Neural cell (in vitro differentiated cells): ENCODE measurements around the gene PLCB1. TPM values are rescaled to one million over a fixed set of nuclear protein-coding genes. Genes with fewer than 3 reads are reported as not detected.

Source experiments
- H2AFZ ChIP-seq: fragments of 200-600, 300-800 bp; sonication (generic), shearing (Covaris generic); 2 replicates; pipeline ENCODE4 v1.6.0; 2014; ENCODE audit warnings: low read depth, mild to moderate bottlenecking, antibody characterized with exemption, low read length, moderate library complexity
- H3F3A ChIP-seq: fragments of 200-600 bp; shearing (Covaris generic); 2 replicates; pipeline ENCODE4 v1.6.1; 2016; ENCODE audit warnings: mild to moderate bottlenecking, moderate library complexity, mixed read lengths, antibody characterized with exemption, low read length; ENCODE audit not compliant: insufficient read depth, poor library complexity, severe bottlenecking
- H3K27ac ChIP-seq: fragments of 200-600, 300-800 bp; sonication (generic), shearing (Covaris generic); 2 replicates; pipeline ENCODE4 v1.5.1; 2014; ENCODE audit warnings: mild to moderate bottlenecking, low read length, moderate library complexity
- H3K27me3 ChIP-seq: fragments of 300-800, 200-600 bp; sonication (generic), shearing (Covaris generic); 2 replicates; pipeline ENCODE4 v1.6.0; 2014; ENCODE audit warnings: mild to moderate bottlenecking, low read depth, low read length, moderate library complexity; ENCODE audit not compliant: insufficient read depth
- H3K36me3 ChIP-seq: fragments of 300-800, 200-600 bp; sonication (generic), shearing (Covaris generic); 2 replicates; pipeline ENCODE4 v1.5.1; 2014; ENCODE audit warnings: mild to moderate bottlenecking, antibody characterized with exemption, low read length, moderate library complexity; ENCODE audit not compliant: insufficient read depth
- H3K4me2 ChIP-seq: fragments of 300-800, 200-600 bp; sonication (generic), shearing (Covaris generic); 2 replicates; pipeline ENCODE4 v1.6.0; 2014; ENCODE audit warnings: mild to moderate bottlenecking, low read length
- H3K4me3 ChIP-seq: fragments of 300-800, 200-600 bp; sonication (generic), shearing (Covaris generic); 2 replicates; pipeline ENCODE4 v1.5.1; 2014; ENCODE audit warnings: mild to moderate bottlenecking, low read length, moderate library complexity
- H3K79me2 ChIP-seq: fragments of 200-600 bp; shearing (Covaris generic); replicated peaks from 2 replicates; pipeline ENCODE4 v1.6.0; 2014; ENCODE audit warnings: mild to moderate bottlenecking, low read length, moderate library complexity; ENCODE audit not compliant: insufficient read depth
- H3K9ac ChIP-seq: fragments of 300-800, 200-600 bp; sonication (generic), shearing (Covaris generic); 2 replicates; pipeline ENCODE4 v1.6.1; 2016; ENCODE audit warnings: mild to moderate bottlenecking, low read length, mixed read lengths
- H3K9me2 ChIP-seq: fragments of 200-600 bp; shearing (Covaris generic); 2 replicates; pipeline ENCODE4 v1.6.1; 2016; ENCODE audit warnings: mild to moderate bottlenecking, low read length, mixed read lengths; ENCODE audit not compliant: insufficient read depth
- H3K9me3 ChIP-seq: fragments of 200-600, 300-800 bp; sonication (generic), shearing (Covaris generic); 2 replicates; pipeline ENCODE4 v1.6.1; 2016; ENCODE audit warnings: mild to moderate bottlenecking, mixed run types, low read length, moderate library complexity, mixed read lengths
- H4K20me1 ChIP-seq: fragments of 200-600 bp; shearing (Covaris generic); 2 replicates; pipeline ENCODE4 v1.6.1; 2016; ENCODE audit warnings: mild to moderate bottlenecking, mixed run types; ENCODE audit not compliant: insufficient read depth
- EP300 ChIP-seq: fragments of 450-650 bp; conservative IDR thresholded peaks from 2 replicates; pipeline ENCODE4 v1.6.1; 2014; ENCODE audit warnings: antibody characterized with exemption, mild to moderate bottlenecking, moderate library complexity; ENCODE audit not compliant: poor library complexity, severe bottlenecking
- EZH2 ChIP-seq: fragments of 200-600, 300-800 bp; shearing (Covaris generic), sonication (generic); IDR thresholded peaks from 2 replicates; pipeline ENCODE4 v1.6.1; 2014; ENCODE audit warnings: antibody characterized with exemption, low read length, borderline replicate concordance, mild to moderate bottlenecking; ENCODE audit not compliant: insufficient read depth, poor library complexity, severe bottlenecking
- MXI1 ChIP-seq: fragments of 450-650 bp; conservative IDR thresholded peaks from 2 replicates; pipeline ENCODE4 v1.6.1; 2014; ENCODE audit warnings: antibody characterized with exemption, mild to moderate bottlenecking; ENCODE audit not compliant: poor library complexity, severe bottlenecking
- POLR2AphosphoS5 ChIP-seq: IDR thresholded peaks from 2 replicates; pipeline ENCODE4 v1.6.1; 2012
- RAD21 ChIP-seq: fragments of 450-650 bp; conservative IDR thresholded peaks from 2 replicates; pipeline ENCODE4 v1.6.1; 2014; ENCODE audit warnings: antibody characterized with exemption, mild to moderate bottlenecking, moderate library complexity
- SMC3 ChIP-seq: fragments of 450-650 bp; conservative IDR thresholded peaks from 2 replicates; pipeline ENCODE4 v1.6.1; 2014; ENCODE audit warnings: antibody characterized with exemption, mild to moderate bottlenecking, moderate library complexity; ENCODE audit not compliant: poor library complexity
- TAF1 ChIP-seq: IDR thresholded peaks from 2 replicates; pipeline ENCODE4 v1.6.1; 2012; ENCODE audit warnings: low read depth
- polyA plus RNA-seq: library from polyadenylated mRNA; depleted of rRNA; stranded (reverse); fragments of >200 nt; gene quantifications from 2 replicates; pipeline ENCODE4 v1.2.3, GENCODE V29; 2014
- TF ChIP-seq, protein P1 (sequence below): IDR thresholded peaks from 2 replicates; pipeline ENCODE4 v1.6.1; 2012; ENCODE audit warnings: borderline replicate concordance
- TF ChIP-seq, protein P2 (sequence below): fragments of 450-650 bp; IDR thresholded peaks from 2 replicates; pipeline ENCODE4 v1.5.1; 2014; ENCODE audit warnings: antibody characterized with exemption, mild to moderate bottlenecking, moderate library complexity; ENCODE audit not compliant: poor library complexity, severe bottlenecking

PLCB1 gene
- polyA plus RNA-seq, 1 donor from 2014 or later, result 11.4 TPM

DNA sequence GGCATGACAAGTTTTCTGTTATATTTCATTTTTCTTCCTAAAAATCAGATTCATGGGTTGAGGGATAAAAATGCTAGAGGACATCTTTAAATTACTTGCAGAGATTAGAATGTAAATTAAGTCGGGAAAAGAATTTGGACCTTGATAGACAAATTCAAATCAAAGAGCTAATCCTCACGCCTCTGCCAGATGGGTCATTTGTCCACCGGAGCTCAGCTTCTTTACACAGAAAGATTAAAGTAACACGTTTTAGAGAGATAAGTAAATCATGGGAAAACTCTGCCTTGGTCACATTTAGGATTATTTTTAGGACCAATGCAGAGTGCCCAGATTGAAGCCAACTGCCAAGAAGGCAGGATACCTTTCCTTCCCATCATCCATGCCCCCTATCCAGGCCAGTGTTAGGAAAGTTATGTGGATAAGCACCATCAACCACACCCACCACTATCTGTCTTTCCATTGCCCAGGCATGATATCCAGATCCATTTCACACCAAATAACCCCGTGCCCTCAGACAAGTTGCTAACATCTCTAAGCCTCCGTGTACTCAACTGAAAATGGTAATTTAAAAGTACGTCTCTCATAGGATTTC lies 539.4 kb downstream of the PLCB1 start:
- Histone ChIP-seq H3K9ac (no peak overlapping the region), H3K9me2 (no peaks in the 10 kb centered on the region)

DNA sequence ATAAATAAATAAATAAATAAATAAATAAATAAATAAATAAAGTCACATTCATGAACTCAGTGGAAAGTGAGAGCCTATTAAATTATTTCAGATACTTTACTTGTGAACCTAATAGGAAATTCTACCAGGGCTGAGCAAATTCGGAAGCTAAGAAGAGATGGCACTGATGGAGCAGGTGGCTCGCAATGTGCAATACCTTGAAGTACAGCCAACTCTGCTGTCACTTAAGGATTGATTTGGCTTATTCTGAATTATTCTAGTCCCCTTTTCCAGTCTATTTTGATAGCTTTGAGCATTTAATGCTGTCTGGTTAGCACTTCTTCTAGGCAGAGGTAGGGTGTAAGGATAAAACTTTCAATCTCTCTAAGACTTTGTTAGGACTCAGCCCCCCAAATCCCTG lies 541.0 kb downstream of the PLCB1 start:
- H2AFZ ChIP-seq, result no peak overlapping the region
- H3K9ac ChIP-seq, result no peak overlapping the region
- no peak overlapping the region for H3K4me3 ChIP-seq
- no peak overlapping the region for H3K27ac ChIP-seq
- H3K36me3 ChIP-seq, result no peaks in the 10 kb centered on the region
- H3K4me2 ChIP-seq, result no peak overlapping the region
- no peaks in the 10 kb centered on the region for H3K79me2 ChIP-seq
- no peaks in the 10 kb centered on the region for H3K9me3 ChIP-seq
- no peaks in the 10 kb centered on the region for H3K27me3 ChIP-seq
- H3K9me2 ChIP-seq, result no peaks in the 10 kb centered on the region
- no peaks in the 10 kb centered on the region for H4K20me1 ChIP-seq
- TF ChIP-seq SMC3 (no peak), MXI1 (no peak), RAD21 (no peak), POLR2AphosphoS5 (no peak), EP300 (no peak), TAF1 (no peak), EZH2 (no peak)
- TF ChIP-seq, protein P1, sequence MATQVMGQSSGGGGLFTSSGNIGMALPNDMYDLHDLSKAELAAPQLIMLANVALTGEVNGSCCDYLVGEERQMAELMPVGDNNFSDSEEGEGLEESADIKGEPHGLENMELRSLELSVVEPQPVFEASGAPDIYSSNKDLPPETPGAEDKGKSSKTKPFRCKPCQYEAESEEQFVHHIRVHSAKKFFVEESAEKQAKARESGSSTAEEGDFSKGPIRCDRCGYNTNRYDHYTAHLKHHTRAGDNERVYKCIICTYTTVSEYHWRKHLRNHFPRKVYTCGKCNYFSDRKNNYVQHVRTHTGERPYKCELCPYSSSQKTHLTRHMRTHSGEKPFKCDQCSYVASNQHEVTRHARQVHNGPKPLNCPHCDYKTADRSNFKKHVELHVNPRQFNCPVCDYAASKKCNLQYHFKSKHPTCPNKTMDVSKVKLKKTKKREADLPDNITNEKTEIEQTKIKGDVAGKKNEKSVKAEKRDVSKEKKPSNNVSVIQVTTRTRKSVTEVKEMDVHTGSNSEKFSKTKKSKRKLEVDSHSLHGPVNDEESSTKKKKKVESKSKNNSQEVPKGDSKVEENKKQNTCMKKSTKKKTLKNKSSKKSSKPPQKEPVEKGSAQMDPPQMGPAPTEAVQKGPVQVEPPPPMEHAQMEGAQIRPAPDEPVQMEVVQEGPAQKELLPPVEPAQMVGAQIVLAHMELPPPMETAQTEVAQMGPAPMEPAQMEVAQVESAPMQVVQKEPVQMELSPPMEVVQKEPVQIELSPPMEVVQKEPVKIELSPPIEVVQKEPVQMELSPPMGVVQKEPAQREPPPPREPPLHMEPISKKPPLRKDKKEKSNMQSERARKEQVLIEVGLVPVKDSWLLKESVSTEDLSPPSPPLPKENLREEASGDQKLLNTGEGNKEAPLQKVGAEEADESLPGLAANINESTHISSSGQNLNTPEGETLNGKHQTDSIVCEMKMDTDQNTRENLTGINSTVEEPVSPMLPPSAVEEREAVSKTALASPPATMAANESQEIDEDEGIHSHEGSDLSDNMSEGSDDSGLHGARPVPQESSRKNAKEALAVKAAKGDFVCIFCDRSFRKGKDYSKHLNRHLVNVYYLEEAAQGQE, result no peak
- TF ChIP-seq, protein P2, sequence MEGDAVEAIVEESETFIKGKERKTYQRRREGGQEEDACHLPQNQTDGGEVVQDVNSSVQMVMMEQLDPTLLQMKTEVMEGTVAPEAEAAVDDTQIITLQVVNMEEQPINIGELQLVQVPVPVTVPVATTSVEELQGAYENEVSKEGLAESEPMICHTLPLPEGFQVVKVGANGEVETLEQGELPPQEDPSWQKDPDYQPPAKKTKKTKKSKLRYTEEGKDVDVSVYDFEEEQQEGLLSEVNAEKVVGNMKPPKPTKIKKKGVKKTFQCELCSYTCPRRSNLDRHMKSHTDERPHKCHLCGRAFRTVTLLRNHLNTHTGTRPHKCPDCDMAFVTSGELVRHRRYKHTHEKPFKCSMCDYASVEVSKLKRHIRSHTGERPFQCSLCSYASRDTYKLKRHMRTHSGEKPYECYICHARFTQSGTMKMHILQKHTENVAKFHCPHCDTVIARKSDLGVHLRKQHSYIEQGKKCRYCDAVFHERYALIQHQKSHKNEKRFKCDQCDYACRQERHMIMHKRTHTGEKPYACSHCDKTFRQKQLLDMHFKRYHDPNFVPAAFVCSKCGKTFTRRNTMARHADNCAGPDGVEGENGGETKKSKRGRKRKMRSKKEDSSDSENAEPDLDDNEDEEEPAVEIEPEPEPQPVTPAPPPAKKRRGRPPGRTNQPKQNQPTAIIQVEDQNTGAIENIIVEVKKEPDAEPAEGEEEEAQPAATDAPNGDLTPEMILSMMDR, result no peak
- H3F3A ChIP-seq, result no peaks in the 10 kb centered on the region

More for the DNA sequence above, 539.4 kb downstream of the PLCB1 start:
- Histone ChIP-seq H3K4me2 (no peak overlapping the region), H3K4me3 (no peak overlapping the region), H3K9me3 (no peaks in the 10 kb centered on the region), H3F3A (no peaks in the 10 kb centered on the region), H3K79me2 (no peaks in the 10 kb centered on the region), H3K27me3 (no peaks in the 10 kb centered on the region), H3K36me3 (no peaks in the 10 kb centered on the region), H2AFZ (no peak overlapping the region), H4K20me1 (no peaks in the 10 kb centered on the region), H3K27ac (no peak overlapping the region)
- no peak for TF ChIP-seq MXI1
- TF ChIP-seq, protein P2, result no peak
- no peak for TF ChIP-seq POLR2AphosphoS5
- TF ChIP-seq, protein P1, result no peak
- no peak for TF ChIP-seq RAD21
- TF ChIP-seq EZH2, result no peak
